ENCODE data around the gene COPS9. TPM values are rescaled to one million over a fixed set of nuclear protein-coding genes. Genes with fewer than 3 reads are reported as not detected.

Gene COPS9
- total and polyA plus RNA-seq, 2 donors (not counting 1 experiment from before 2014, with no cell fraction given): 48.7 to 69.9 TPM

GRCh38 chr2:240086563-240086962 lies 49.5 kb downstream of the COPS9 start:
- Mint-ChIP-seq H3K27ac (no peak overlapping the region), H3K9me3 (ENCODE audit: insufficient read depth) (peaks cover 11% of the 10 kb centered on the region), H3K27me3 (peaks cover 26% of the 10 kb centered on the region), H3K4me3 (no peak overlapping the region), H3K4me1 (no peaks in the 10 kb centered on the region)
- Histone ChIP-seq H3K4me2 (replicated peaks; ENCODE audit: low read depth, low read length, poor library complexity, severe bottlenecking) (no peak overlapping the region), H3K79me2 (ENCODE audit: control insufficient read depth, insufficient read depth, low read length) (no peaks in the 10 kb centered on the region), H3K27ac (ENCODE audit: low read length in 2 of 2) (no peak overlapping the region), H3K27me3 (replicated peaks in 1 of 4; ENCODE audit: control extremely low read depth in 1 of 4, control insufficient read depth in 3 of 4, insufficient read depth in 4 of 4, low read length in 3 of 4) (peaks cover 0 to 11% (median 0%) of the 10 kb centered on the region in 4 experiments), H3K4me3 (ENCODE audit: control extremely low read depth in 1 of 5, extremely low read depth in 1 of 5, insufficient read depth in 1 of 5, low read depth in 2 of 5, low read length in 4 of 5) (no peak overlapping the region), H4K20me1 (ENCODE audit: control insufficient read depth, insufficient read depth, low read length, poor library complexity, severe bottlenecking) (no peaks in the 10 kb centered on the region), H3K36me3 (replicated peaks in 1 of 2; ENCODE audit: control extremely low read depth in 1 of 2, control insufficient read depth in 1 of 2, extremely low read depth in 1 of 2, insufficient read depth in 2 of 2, low read length in 1 of 2) (no peaks in the 10 kb centered on the region), H3K9ac (ENCODE audit: low read length) (no peak overlapping the region), H3K9me3 (ENCODE audit: control extremely low read depth in 1 of 3, control insufficient read depth in 2 of 3, insufficient read depth in 1 of 3, low read length in 2 of 3) (peaks cover 2 to 8% (median 6%) of the 10 kb centered on the region in 3 donors), H3K4me1 (ENCODE audit: control insufficient read depth in 2 of 2, insufficient read depth in 2 of 2, low read length in 2 of 2) (no peaks in the 10 kb centered on the region), H2AFZ (ENCODE audit: insufficient read depth, low read depth, low read length, poor library complexity, severe bottlenecking) (no peak overlapping the region)
- intact Hi-C loops (cut with micrococcal nuclease): no loop called here
- ATAC-seq (ENCODE audit: low read depth): no peak
- DNase-seq: no peak
- CTCF ChIA-PET: no interaction called here
- POLR2A ChIA-PET: no interaction called here
- no peak for TF ChIP-seq EZH2 (IDR thresholded peaks at IDR 0.05; ENCODE audit: borderline replicate concordance, insufficient read depth, low read depth, low read length, poor library complexity, severe bottlenecking)
- TF ChIP-seq CTCF (IDR thresholded peaks at IDR 0.05): no peak

Other genes starting within 250 kb of the COPS9 start
- gene NDUFA10, start 111.0 kb downstream of the COPS9 start, total RNA-seq: 103 and 107 TPM in 2 replicates
- 88.9 and 93.1 TPM in 2 replicates for gene NDUFA10, start 111.0 kb downstream of the COPS9 start, polyA plus RNA-seq
- not detected in 2 replicates for gene OR6B2, start 105.9 kb downstream of the COPS9 start, total RNA-seq
- gene OR6B2, start 105.9 kb downstream of the COPS9 start, polyA plus RNA-seq: not detected in 2 replicates
- gene OR6B3, start 82.8 kb downstream of the COPS9 start, total RNA-seq: not detected in 2 replicates
- not detected in 2 replicates for gene OR6B3, start 82.8 kb downstream of the COPS9 start, polyA plus RNA-seq
- not detected in 2 replicates for gene OTOS, start 4.4 kb upstream of the COPS9 start, total RNA-seq
- gene OTOS, start 4.4 kb upstream of the COPS9 start, polyA plus RNA-seq: not detected in 2 replicates

Data from B cell (primary cell).